Measurements from ENCODE around the gene GALNT2. TPM values are rescaled to one million over a fixed set of nuclear protein-coding genes. Genes with fewer than 3 reads are reported as not detected.

The GALNT2 gene
- total RNA-seq, 1 donor from 2014 or later: 144 TPM

- no peak for DNase-seq (ENCODE audit: low spot score)
Observed at GRCh38 chr1:230226814-230227213, 159.8 kb downstream of the GALNT2 start.

DNA sequence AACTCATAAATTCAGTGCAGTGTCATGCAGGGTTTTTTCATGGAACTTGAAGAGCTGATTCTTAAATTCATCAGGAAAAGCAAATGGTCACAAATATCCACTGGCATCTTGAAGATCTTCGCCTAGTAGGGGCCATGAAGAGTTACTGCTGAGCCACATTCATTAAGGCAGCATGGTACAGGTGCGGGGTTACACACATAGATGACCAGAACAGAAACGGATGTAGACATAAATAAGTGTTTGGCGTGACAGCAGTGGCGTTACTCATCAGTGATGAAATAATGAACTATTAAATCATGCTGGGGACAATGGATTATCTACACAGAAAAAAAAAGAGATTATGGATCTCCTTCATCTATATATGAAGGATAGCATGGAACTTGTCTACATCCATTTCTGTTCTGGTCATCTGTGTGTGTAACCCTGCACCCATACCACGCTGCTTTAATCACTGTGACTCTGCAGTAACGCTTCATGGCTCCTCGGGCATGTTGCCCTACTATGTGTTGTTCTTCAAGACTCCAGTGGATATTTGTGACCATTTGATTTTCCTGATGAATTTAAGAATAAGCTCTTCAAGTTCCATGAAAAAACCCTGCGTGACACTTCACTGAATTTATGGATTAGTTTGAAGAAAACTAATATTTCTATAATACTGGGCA lies 161.3 kb downstream of the GALNT2 start:
- DNase-seq (ENCODE audit: low spot score): no peak

- no peak for DNase-seq (ENCODE audit: low spot score)
Observed at GRCh38 chr1:230230273-230230672, 163.2 kb downstream of the GALNT2 start.

DNA sequence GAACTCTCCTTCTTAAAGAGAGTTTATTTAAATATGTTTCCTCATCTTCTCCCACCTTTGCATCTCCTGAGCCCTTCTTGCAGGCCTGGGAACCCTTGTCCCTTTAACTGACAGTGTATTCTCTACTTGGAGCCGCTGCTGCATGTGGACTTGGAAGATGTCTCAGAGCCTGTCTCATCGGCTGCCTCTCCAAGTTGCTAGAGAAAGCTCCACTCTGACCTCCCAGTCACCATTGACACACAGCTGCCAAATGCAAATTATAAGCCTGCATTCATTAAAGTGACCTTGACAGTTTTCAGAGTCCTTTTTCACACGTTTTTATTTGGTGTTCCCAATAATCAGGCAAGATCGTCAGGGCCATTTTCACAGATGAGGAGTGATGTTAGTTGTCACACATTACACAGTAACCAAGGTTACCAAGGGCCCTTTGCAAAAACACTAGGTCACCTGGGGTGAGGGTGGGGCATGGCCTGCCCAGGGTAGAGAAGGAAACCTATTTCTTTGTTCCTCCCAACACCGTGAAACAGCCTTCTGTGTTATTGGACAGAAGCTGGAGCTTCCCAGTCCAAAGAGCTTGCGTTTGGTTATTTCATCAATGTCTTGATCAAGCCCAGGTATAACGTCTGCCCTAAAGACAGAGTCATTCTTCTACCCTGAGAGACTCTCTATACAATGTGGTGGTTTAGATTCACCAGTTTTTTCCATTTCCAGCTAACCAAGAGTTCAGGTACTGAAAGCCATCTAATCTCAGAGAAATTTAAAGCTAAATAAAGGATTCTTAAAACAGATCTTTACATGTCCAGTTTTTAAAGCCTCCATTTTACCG lies 164.1 kb downstream of the GALNT2 start:
- no peak for DNase-seq (ENCODE audit: low spot score)

DNA sequence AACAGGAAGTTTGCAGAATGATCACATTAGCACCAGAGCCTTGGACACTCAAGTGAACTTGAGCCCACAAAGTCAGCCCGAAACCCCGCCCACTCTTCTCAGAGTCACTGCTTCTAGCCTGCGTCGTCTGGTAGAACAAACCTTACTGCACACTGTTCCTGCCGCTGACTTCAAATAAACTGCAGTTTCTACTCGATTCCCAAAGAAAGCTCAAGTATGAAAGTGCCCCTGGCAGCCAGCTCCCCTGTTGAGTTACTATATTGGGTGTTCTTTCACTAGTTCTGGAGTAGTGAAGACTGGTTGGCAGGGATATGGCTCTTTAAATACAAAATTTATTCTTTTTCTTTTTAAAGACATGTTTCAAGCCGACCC lies 164.7 kb downstream of the GALNT2 start:
- no peak for DNase-seq (ENCODE audit: low spot score)

DNA sequence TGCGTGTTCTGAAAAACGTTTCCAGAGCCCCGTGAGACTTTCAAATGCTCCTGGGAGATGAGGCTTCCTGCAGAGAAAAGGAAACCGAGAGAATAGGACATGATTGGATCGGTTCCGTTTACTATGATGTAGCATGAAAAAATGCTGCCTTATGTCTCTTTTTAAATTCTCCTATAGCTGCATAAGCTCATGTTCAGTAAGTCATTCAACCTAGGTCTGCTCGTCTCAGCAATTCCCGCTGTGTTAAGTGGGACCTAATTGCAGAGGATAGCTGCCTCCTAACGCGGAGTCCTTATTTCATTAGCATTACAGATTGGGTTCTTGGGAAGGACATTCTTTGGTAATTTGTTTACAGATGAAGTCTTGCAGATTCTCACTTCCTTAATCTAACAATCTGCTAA lies 165.3 kb downstream of the GALNT2 start:
- DNase-seq (ENCODE audit: low spot score): no peak

- DNase-seq (ENCODE audit: low spot score): no peak
Observed at GRCh38 chr1:230233786-230234185, 166.7 kb downstream of the GALNT2 start.

DNA sequence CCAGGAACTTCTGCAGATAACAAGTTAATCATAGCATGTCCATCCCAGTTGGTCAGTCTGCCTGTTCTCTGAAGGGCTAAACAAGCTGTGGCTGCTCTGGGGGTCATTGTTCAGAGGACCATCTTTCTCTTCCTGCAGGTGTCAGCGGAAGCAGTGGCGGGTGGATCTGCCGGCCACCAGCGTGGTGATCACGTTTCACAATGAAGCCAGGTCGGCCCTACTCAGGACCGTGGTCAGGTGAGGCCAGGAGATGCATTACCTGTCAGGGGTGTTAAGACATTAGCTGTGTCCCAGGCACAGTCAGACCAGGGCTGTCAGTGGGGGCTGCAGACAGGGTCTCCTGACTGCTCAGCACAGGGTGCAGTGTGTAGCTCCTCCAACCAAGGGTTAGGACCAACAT lies 168.8 kb downstream of the GALNT2 start:
- no peak for DNase-seq (ENCODE audit: low spot score)

DNA sequence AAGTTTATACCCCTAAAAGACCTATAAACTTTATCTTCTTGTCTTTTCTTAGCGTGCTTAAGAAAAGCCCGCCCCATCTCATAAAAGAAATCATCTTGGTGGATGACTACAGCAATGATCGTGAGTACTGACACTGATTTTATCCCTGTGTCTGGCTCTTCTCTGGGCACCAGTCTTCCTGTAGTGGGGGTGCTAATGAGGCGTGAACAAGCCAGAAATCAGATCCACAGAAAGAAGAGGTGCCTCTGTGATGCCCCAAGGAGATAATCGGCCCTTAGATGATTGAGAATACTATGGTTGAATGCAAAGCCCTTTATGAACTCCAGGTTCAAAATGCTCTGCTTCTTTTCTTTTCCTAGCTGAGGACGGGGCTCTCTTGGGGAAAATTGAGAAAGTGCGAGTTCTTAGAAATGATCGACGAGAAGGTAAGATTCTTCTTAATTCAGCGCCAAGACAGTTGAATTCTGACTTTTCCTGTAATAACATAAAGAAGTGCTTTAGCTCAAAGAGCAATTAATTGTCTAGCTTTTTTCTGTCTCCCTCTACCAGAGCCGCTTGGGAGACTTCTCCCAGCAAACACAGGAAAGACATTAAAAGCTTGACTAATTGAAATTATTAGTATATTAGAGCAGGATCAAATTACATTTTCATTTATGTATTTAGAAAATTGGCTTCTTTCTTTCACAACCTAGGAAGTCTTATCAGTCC lies 169.4 kb downstream of the GALNT2 start:
- no peak for DNase-seq (ENCODE audit: low spot score)

DNA sequence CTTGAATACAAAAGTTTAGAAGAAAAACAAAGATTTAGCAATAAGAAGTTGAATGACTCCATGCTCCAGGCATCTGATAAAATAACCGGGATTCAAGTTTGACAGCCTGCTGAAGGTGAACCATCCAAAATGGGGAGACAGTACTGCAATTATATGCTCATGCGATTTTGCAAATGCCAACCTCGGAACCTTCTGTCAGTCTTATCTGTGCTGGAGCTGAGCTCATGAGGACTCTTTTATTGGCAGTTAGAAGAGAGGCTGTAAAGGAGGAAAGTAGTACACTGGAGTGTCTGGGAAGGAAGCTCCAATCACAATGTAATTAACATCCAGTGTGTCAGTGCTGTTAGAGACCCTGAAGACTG lies 170.0 kb downstream of the GALNT2 start:
- no peak for DNase-seq (ENCODE audit: low spot score)

DNA sequence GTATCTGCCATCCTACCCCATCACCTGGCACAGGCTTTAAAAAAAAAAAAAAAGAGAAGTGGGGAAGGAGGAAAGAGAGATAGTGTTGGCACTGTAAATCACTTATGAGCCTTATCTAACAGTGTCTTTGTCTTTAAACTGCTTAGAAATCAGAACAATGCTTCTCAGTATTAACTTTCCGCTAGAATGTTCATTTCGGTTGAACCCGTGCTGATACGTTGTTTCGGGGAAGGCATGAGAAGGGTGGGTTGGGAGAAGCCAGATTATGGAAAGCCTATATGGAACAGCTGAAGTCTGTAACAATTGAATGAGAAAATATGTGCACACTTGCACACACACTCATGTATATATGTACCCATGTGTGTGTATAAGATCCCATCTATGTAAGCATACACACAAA lies 170.8 kb downstream of the GALNT2 start:
- no peak for DNase-seq (ENCODE audit: low spot score)

GRCh38 chr1:230240446-230241086 lies 173.5 kb downstream of the GALNT2 start:
- DNase-seq (ENCODE audit: low spot score): no peak

- no peak for DNase-seq (ENCODE audit: low spot score)
Observed at GRCh38 chr1:230242326-230242725, 175.3 kb downstream of the GALNT2 start.

- no peak for DNase-seq (ENCODE audit: low spot score)
Observed at GRCh38 chr1:230243146-230243545, 176.1 kb downstream of the GALNT2 start.

- DNase-seq (ENCODE audit: low spot score): no peak
Observed at GRCh38 chr1:230243583-230244353, 176.7 kb downstream of the GALNT2 start.

DNA sequence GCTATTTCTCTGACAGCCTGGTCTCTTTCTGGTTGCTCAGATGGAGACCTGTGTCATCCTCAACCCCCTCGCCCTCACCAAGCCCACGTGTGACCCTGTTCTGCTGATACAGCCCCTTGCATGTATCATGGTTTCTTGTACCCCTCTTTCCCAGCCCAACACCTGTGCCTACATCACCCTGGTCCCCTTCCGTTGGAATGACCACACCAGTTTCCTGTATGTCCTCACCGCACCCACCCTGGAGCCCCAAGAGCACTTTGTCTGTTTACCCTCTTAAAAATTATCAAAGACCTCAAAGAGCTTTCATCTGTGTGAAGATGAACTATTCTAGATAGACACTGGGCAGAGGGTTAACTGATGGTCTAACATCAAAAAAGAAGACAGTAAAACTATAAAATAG lies 179.5 kb downstream of the GALNT2 start:
- DNase-seq (ENCODE audit: low spot score): no peak

DNA sequence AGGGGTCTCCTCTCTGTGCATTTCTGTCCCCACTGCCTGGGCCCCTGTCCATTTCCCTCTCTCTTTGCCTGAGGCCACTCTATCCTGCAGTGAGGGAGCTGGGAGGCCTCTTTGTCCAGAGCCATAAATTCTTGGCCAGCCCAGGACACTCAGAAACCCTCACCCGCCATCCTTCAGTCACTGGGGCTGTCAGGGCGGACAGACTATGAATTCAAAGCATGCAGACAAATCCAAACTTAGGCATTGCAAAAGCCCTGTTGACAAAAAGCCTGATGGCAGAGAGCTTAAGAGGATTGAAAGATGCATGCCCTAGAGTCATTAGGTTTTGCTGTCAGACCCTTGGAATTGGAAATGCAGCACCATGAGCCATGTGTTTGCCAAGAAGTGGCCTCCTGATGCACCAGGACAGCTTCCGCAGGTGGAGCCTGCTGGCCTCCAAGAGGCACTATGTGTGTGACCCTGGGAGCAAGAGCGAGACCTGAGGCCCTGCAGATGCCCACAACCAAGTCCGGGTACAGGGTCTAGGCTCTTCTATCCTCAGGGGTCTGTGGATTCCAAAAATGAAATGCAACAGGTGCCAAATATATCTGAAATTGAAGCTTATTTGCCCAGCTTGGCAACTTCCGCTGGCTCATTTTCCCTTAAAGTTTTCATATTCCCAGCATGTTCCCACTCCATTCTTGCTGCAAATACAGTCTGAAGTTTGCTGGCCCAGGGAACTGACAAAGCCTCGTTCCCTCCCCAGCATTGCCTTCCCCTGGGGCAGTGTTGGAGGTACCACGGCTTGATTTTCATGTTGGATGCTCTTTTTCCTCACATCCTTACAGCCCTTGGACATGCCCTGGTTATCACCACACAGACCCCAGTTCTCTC lies 181.2 kb downstream of the GALNT2 start:
- DNase-seq (ENCODE audit: low spot score): peak; percentile 72

DNA sequence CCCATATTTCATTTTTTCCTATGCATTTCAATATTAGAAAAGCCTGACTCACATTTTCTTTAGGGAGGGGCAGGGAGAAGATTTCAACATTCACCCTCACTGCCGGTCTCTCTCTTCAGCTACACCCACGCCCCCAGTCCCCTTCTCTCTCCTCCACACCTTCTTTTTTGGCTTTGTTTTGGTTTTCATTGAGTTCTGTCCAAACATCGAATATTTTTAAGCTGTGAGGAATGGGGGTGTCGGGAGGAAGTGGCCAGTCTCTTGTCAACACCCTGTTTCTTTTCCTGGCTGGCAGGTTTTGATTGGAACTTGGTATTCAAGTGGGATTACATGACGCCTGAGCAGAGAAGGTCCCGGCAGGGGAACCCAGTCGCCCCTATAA lies 181.8 kb downstream of the GALNT2 start:
- peak; percentile 59 for DNase-seq (ENCODE audit: low spot score)

DNA sequence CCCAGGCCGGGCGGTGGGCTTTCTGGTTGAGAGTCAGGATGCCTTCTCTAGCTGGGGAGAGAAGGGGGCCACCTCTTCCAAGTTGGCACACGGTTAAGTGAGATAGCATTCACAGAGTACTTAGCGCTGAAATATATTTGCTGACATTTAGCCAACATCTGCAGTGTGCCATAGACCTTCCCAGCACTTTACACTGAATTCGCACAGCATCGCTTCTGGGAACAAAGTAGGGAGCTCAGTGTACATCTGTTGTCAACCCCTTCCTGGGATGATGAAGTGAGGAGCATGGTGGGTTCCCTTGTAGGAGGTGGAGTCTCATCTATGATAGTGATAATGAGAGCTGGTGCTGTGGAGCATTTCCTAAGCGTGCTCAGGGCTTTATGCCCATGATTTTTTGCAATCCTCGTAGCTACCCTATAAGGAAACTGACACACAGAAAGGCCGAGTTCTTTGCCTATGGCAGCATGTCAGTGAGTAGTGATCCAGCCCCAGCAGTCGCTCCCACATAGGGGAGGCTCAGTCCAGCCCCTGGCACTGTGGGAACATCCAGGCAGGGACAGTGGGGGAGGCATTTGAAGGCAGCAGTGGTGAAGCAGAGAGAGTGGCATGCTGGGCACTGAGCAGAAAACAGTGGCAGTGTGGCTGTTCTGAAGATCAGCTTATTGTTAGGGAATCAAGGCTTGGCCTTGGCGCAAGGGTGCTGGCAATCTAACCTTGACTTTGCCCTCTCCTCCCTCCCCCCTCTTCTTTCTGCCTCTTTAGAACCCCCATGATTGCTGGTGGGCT lies 182.8 kb downstream of the GALNT2 start:
- peak; percentile 72 for DNase-seq (ENCODE audit: low spot score)

Data from mesenteric fat pad (tissue), 1 donor.